OCI-LY3 (cell line): ENCODE data around the gene NANOS2.
"Not testable (repeated sequence)": the region's sequence is repeated elsewhere in the genome, so short reads cannot be mapped to it uniquely, and the experiment has no call there.

Source experiments
- EZH2phosphoT487 ChIP-seq: fragments of 200-600 bp; shearing (Covaris generic); IDR thresholded peaks from 2 replicates; pipeline ENCODE4 v1.6.1; 2018; ENCODE audit warnings: antibody characterized with exemption, mixed run types, low read depth
- TF ChIP-seq, protein P1 (sequence below): fragments of 200-600, 300-600 bp; sonication (generic); IDR thresholded peaks from 2 replicates; pipeline ENCODE4 v1.5.1; 2014; ENCODE audit warnings: antibody characterized with exemption, low read length, low read depth

DNA sequence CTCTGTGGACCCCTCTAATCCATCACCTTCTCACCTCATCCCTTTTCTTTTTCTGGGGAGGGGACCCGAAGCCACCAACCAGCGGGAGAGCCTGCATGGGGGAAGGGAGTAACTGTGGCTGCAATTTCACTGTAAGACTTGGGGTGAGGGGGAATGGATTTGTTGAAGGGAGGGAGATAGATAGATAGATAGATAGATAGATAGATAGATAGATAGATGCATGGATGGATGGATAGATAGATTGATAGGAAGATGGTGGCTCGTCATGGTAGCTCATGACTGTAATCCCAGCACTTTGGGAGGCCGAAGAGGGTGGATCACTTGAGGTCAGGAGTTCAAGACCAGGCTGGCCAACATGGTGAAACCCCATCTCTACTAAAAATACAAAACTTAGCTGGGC lies 47.3 kb downstream of the NANOS2 start:
- TF ChIP-seq, protein P1, sequence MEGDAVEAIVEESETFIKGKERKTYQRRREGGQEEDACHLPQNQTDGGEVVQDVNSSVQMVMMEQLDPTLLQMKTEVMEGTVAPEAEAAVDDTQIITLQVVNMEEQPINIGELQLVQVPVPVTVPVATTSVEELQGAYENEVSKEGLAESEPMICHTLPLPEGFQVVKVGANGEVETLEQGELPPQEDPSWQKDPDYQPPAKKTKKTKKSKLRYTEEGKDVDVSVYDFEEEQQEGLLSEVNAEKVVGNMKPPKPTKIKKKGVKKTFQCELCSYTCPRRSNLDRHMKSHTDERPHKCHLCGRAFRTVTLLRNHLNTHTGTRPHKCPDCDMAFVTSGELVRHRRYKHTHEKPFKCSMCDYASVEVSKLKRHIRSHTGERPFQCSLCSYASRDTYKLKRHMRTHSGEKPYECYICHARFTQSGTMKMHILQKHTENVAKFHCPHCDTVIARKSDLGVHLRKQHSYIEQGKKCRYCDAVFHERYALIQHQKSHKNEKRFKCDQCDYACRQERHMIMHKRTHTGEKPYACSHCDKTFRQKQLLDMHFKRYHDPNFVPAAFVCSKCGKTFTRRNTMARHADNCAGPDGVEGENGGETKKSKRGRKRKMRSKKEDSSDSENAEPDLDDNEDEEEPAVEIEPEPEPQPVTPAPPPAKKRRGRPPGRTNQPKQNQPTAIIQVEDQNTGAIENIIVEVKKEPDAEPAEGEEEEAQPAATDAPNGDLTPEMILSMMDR, result not testable (repeated sequence)
- not testable (repeated sequence) for TF ChIP-seq EZH2phosphoT487
